Aorta (tissue), 5 donors: Measurements from ENCODE around the gene FAM117B. TPM values are rescaled to one million over a fixed set of nuclear protein-coding genes. Genes with fewer than 3 reads are reported as not detected.

Source experiments
- ATAC-seq: fragments of 200-7000 bp; cut with Tn5 transposase; one replicate; pipeline ENCODE4 v1.9.1; 2022; ENCODE audit warnings: moderate library complexity; ENCODE audit not compliant: low FRiP score
- DNase-seq, 2 donors: peaks; one replicate each; pipeline ENCODE4 v3.0.0-alpha.2; 2020
- H3K27ac ChIP-seq, 2 donors: one replicate each; pipeline ENCODE4 v1.5.1; 2013; ENCODE audit warnings: low read length in 2 of 2, mild to moderate bottlenecking in 2 of 2, moderate library complexity in 2 of 2, control low read depth in 1 of 2, inconsistent platforms in 1 of 2, low read depth in 1 of 2
- H3K27me3 ChIP-seq, 2 donors: one replicate each; pipeline ENCODE4 v1.6.1; 2013; ENCODE audit warnings: control low read depth in 1 of 2, low read length in 1 of 2, mild to moderate bottlenecking in 1 of 2, moderate library complexity in 1 of 2; ENCODE audit not compliant: insufficient read depth in 2 of 2, control insufficient read depth in 1 of 2
- H3K36me3 ChIP-seq, 2 donors: one replicate each; pipeline ENCODE4 v1.6.1; 2013; ENCODE audit warnings: control low read depth in 1 of 2, low read length in 1 of 2, mild to moderate bottlenecking in 1 of 2; ENCODE audit not compliant: insufficient read depth in 2 of 2, control insufficient read depth in 1 of 2
- H3K4me1 ChIP-seq, 2 donors: one replicate each; pipeline ENCODE4 v1.6.1; 2013; ENCODE audit warnings: low read length in 2 of 2, control low read depth in 1 of 2, mild to moderate bottlenecking in 1 of 2, moderate library complexity in 1 of 2; ENCODE audit not compliant: insufficient read depth in 2 of 2, control insufficient read depth in 1 of 2
- H3K4me3 ChIP-seq, 2 donors: one replicate each; pipeline ENCODE4 v1.5.1; 2013; ENCODE audit warnings: low read length in 2 of 2, control low read depth in 1 of 2, mild to moderate bottlenecking in 1 of 2
- H3K9me3 ChIP-seq: one replicate; pipeline ENCODE4 v1.6.1; 2013; ENCODE audit warnings: mild to moderate bottlenecking, low read length; ENCODE audit not compliant: control insufficient read depth
- WGBS, 2 donors: extraction: QIAGEN DNeasy Blood & Tissue Kit; methylation state at CpG; one replicate each; pipeline ENCODE4 v1.1.7; 2013; 5-methylcytosine and 5-hydroxymethylcytosine counted together
- intact Hi-C, 2 donors: fragments of 100-400 bp; cut with DNase I; formaldehyde crosslinking; loops; one replicate each; pipeline versions ENCODE4 v1.14.2 to v1.15.0; 2022
- polyA plus RNA-seq, 2 donors: library from polyadenylated mRNA; stranded (reverse); fragments of 200-250 nt; gene quantifications; one replicate each; pipeline ENCODE4 v1.2.3, GENCODE V29; 2013
- total RNA-seq, 2 donors: library from RNA; stranded (reverse); fragmentation: NEBNext Ultra II Directional; extraction: Animal tissue kit (Norgen Biotek cat#: 25700); gene quantifications; one replicate each; pipeline ENCODE4 v1.2.1, GENCODE V29; 2021
- donor health status: healthy with polysubstance abuse.
- donor health status: Bipolar disorder and iron deficiency.
- donor health status: DM: no; HTN: no; CAD: no.
- donor health status: DM: no; HTN: no; CAD: no.
- donor health status: DM: yes; HTN: yes; CAD: no.

FAM117B gene
- total and polyA plus RNA-seq, 4 donors = 2.5 to 8.4 (median 3.4) TPM

DNA sequence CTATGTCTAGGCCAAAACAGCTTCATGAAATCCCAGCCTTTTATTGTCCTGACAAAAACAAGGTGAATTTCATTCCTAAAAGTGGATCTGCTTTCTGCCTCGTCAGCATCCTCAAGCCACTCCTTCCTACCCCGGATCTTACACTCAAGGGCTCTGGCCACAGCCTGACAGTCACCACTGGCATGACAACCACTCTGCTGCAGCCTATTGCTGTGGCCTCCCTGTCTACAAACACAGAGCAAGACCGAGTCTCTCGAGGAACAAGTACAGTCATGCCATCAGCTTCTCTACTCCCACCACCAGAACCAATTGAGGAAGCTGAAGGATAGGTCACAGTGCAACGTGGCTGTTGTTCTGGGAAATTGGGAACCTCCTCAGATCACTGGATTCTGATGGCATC lies 130.7 kb downstream of the FAM117B start:
- Histone ChIP-seq H3K9me3 (no peaks in the 10 kb centered on the region), H3K27ac (no peak overlapping the region), H3K27me3 (no peaks in the 10 kb centered on the region), H3K4me1 (no peaks in the 10 kb centered on the region), H3K36me3 (peaks cover 0 to 4% of the 10 kb centered on the region in 2 donors), H3K4me3 (no peak overlapping the region)
- no peak for DNase-seq
- intact Hi-C loops = no loop called here
- 81 to 89% methylated on average over 5 of the region's 5 CpGs for WGBS, 2 donors
- ATAC-seq = no peak

DNA sequence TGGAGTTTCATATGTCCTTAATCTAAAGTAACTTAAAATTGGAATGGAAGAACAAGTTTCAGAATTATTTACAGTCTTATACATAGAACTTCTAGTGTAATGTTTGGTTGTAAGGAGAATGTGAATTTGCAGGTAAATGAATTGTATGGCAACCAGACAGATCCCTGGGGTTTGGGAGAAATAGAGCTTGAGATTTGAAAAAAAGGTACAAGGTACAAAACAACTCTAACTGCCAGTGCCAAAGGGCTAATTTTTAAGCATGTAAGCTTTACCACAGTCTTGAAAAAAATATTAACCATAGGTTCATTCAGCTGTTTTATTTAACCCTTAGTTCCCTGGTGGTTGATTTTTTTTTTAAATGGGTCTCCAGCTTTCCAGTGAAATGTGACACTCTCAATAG lies 133.5 kb downstream of the FAM117B start:
- intact Hi-C loops = no loop called here
- H3K9me3 ChIP-seq = no peaks in the 10 kb centered on the region
- DNase-seq = no peak
- peaks cover 0 to 4% of the 10 kb centered on the region in 2 donors for H3K36me3 ChIP-seq
- no peak overlapping the region for H3K4me3 ChIP-seq
- H3K27me3 ChIP-seq = no peaks in the 10 kb centered on the region
- ATAC-seq = no peak
- no peaks in the 10 kb centered on the region for H3K4me1 ChIP-seq
- no peak overlapping the region for H3K27ac ChIP-seq

DNA sequence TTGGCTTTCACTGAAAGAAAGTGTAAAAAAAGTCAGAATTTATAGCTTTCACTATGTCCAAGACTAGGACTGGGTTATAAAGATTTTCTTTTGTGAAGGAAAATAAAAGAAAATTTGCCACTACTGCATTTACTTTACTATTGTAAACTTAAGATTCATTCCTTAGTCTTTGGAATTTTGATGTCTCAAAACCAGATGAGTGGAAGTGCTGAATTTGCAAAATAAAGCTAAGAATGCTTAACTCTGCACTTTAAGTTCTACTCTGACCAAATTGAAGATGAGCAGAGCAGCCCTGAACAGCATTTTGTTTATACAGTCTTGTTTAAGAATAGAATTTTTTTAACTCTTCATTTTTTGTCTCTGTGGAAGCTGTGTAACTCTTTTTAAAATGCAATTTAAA lies 134.4 kb downstream of the FAM117B start:
- no peak for ATAC-seq
- intact Hi-C loops = no loop called here
- H3K4me1 ChIP-seq = no peaks in the 10 kb centered on the region
- DNase-seq = no peak
- no peaks in the 10 kb centered on the region for H3K9me3 ChIP-seq
- H3K27me3 ChIP-seq = no peaks in the 10 kb centered on the region
- H3K36me3 ChIP-seq = peaks cover 0 to 4% of the 10 kb centered on the region in 2 donors
- H3K4me3 ChIP-seq = no peak overlapping the region
- H3K27ac ChIP-seq = no peak overlapping the region

DNA sequence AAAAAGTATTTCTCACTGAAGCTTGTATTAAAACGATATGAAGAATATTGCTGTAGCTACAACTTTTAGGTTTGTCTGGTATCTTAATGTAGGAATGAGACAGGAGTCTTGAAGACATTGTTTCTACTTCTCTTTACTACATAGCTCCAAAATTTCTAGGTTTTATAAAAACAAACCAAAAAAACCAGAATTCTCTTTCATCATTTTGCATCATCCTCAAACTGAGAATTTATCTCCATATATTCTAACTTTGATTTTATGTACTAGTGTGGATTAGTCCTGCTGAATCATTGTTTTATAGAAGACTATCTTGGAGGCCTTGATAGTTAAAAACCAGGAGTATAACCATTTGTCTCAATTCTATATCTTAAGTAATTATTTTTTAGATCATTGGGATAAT lies 136.6 kb downstream of the FAM117B start:
- H3K27ac ChIP-seq = no peak overlapping the region
- no peak overlapping the region for H3K4me3 ChIP-seq
- H3K9me3 ChIP-seq = no peaks in the 10 kb centered on the region
- WGBS, 2 donors = 86 to 90% methylated on average over 1 of the region's 1 CpG
- no peaks in the 10 kb centered on the region for H3K4me1 ChIP-seq
- H3K27me3 ChIP-seq = no peaks in the 10 kb centered on the region
- DNase-seq = no peak
- intact Hi-C loops = no loop called here
- H3K36me3 ChIP-seq = no peaks in the 10 kb centered on the region
- no peak for ATAC-seq

DNA sequence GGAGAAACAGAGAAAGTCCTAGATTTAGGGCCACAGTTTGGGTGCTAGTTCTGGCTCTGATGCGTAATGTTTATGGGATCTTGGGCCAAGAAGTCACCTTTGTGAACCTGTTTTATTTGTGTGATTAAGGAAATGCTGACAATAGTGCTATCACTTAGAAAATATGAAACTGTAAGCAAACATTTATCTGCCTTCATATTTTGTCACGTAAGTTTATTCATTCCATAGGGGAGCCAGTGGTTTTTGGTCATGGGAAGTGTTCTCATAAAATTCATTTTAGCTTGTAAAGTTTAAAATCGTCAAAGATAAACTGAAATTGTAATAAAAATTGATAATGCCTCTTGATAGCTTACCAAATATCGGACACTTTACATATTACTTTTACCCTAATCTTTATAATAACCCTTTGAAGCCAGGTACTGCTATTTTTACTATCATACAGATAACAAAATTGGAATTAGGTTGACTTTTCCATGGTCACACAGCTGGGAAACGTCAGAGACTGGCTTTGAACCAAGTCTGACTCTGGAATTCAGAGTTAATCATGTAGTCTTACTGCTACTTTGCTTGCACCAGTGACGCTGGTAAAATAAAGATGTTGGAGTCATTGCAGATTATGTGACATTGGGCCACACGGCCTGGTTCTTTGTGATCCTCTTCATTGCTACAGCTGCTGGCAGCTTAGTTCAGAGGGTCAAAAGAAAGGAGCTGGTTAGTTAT lies 137.1 kb downstream of the FAM117B start:
- 51 to 53% methylated on average over 7 of the region's 7 CpGs for WGBS, 2 donors
- Histone ChIP-seq H3K36me3 (no peaks in the 10 kb centered on the region), H3K4me3 (no peak overlapping the region), H3K27ac (no peak overlapping the region), H3K27me3 (no peaks in the 10 kb centered on the region), H3K4me1 (no peaks in the 10 kb centered on the region), H3K9me3 (no peaks in the 10 kb centered on the region)
- ATAC-seq (no peak), DNase-seq (no peak)
- intact Hi-C loops = no loop called here

DNA sequence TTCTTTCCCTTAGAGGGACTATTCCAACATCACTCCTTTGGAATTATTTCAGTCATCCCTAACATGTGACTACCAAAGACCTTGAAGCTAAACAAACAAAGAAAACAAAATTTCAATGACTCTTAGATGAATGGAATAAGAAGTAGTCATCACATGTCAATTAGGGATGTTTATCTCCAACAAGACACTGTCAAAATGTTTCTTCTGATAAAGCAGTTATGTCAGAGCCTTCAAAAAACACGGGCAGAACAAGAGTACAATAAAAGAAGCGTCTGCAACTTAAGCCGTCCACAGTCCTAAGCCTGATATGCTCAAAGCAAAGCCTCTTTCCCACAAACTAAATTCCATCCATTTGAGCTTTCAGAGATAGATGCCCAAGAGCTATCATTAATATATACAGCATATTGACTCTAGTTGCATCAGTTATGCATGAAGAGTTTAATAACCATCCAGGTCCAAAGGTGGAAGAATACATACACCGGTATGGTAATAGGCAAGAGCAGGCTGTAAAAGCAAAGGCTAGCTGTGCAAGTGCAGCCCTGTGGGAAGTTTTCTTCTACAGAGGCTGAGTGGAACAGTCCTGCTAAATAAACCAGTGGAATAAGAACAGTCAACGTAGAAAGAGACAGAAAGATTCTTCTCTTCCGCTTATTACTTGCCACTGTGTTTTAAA lies 138.7 kb downstream of the FAM117B start:
- Histone ChIP-seq H3K36me3 (no peaks in the 10 kb centered on the region), H3K4me3 (no peak overlapping the region), H3K27me3 (no peaks in the 10 kb centered on the region), H3K4me1 (no peaks in the 10 kb centered on the region), H3K27ac (no peak overlapping the region), H3K9me3 (no peaks in the 10 kb centered on the region)
- ATAC-seq (no peak), DNase-seq (no peak)
- WGBS, 2 donors = 85 to 87% methylated on average over 6 of the region's 6 CpGs
- intact Hi-C loops = no loop called here

DNA sequence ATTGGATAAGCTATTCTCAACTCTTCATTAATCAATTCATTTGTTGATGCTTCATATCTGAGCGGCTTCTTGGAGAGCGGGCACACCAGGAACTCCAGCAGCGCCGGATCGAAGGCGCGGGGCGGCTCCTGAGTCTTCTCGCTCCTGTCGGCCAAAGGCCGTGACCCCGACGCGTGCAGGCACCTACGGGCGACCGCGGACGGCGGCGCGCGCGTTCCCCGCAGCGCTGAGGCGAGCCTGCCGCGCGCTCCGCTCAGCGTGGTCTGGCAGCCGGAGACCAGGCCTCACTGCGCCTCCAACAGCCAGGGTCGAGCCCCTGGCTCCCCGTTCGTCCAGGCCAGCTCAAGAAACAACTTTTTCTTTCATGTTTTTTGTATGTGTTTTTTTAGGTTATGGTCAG lies 139.3 kb downstream of the FAM117B start:
- WGBS, 2 donors = 82 to 89% methylated on average over 37 of the region's 37 CpGs
- no peak overlapping the region for H3K27ac ChIP-seq
- no peaks in the 10 kb centered on the region for H3K27me3 ChIP-seq
- no peaks in the 10 kb centered on the region for H3K4me1 ChIP-seq
- no peaks in the 10 kb centered on the region for H3K9me3 ChIP-seq
- intact Hi-C loops = no loop called here
- DNase-seq (no peak), ATAC-seq (no peak)
- no peak overlapping the region for H3K4me3 ChIP-seq
- no peaks in the 10 kb centered on the region for H3K36me3 ChIP-seq

DNA sequence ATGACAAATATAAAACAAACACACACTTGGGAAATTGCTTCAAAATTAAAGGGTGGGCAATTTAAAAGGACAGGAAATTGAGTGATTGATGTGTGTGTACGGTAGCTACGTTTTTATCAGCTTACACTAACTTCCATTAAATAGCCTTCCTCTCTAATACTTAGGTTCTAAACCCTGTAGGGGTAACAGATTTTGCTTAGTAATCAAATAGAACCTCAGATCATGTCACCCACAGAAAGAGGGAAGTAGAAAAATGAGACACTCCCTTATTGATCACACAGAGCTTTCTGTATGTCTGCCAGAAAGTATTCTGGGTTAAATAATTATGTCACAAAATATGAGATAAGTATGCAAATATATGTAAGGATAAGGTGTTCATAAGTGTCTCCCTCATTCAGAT lies 143.4 kb downstream of the FAM117B start:
- 76 to 82% methylated on average over 2 of the region's 2 CpGs for WGBS, 2 donors
- no peaks in the 10 kb centered on the region for H3K36me3 ChIP-seq
- DNase-seq = no peak
- no peaks in the 10 kb centered on the region for H3K27me3 ChIP-seq
- H3K27ac ChIP-seq = no peak overlapping the region
- H3K9me3 ChIP-seq = no peaks in the 10 kb centered on the region
- intact Hi-C loops = no loop called here
- H3K4me1 ChIP-seq = no peaks in the 10 kb centered on the region
- ATAC-seq = no peak
- H3K4me3 ChIP-seq = no peak overlapping the region

DNA sequence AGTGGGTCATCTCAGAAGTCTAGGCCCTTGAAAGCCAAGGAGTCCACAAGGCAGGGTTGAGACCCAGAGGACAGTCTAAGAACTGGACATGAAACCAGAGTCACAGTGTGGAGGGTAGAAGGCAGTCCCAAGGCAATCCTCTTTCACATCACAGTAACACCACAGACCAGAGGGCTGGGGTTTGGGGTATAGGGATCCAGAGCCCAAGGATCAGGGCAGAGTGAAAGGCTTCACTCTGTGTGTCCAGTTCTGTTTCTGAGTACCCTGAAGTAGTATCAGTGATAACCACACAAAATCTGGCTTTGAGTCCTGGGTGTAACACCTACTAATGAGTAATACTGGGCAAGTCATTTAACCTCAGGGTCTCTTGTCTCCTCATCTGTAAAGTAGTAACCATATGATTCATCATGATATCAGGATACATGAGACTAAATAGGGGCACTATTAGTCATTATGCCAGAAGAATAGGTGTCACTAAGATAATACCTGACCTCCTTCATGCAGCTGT lies 145.8 kb downstream of the FAM117B start:
- Histone ChIP-seq H3K27ac (no peak overlapping the region), H3K36me3 (no peaks in the 10 kb centered on the region)

More for the DNA sequence above, 145.8 kb downstream of the FAM117B start:
- Histone ChIP-seq H3K27me3 (no peaks in the 10 kb centered on the region), H3K9me3 (no peaks in the 10 kb centered on the region), H3K4me3 (no peak overlapping the region), H3K4me1 (no peaks in the 10 kb centered on the region)
- intact Hi-C loops = no loop called here
- DNase-seq (no peak), ATAC-seq (no peak)
